Ramos (cell line): ENCODE measurements around the gene HEBP1.

Experiments
- in situ Hi-C: fragments of 300-500 bp; cut with MboI; formaldehyde crosslinking; loops from one replicate; pipeline ENCODE4 v1.14.3; 2022; ENCODE audit warnings: low sequenced_read_pairs; ENCODE audit not compliant: unreplicated experiment

The HEBP1 gene

GRCh38 chr12:13024531-13024916, 24.5 kb upstream of the HEBP1 start:
- in situ Hi-C loops: no loop called here

DNA sequence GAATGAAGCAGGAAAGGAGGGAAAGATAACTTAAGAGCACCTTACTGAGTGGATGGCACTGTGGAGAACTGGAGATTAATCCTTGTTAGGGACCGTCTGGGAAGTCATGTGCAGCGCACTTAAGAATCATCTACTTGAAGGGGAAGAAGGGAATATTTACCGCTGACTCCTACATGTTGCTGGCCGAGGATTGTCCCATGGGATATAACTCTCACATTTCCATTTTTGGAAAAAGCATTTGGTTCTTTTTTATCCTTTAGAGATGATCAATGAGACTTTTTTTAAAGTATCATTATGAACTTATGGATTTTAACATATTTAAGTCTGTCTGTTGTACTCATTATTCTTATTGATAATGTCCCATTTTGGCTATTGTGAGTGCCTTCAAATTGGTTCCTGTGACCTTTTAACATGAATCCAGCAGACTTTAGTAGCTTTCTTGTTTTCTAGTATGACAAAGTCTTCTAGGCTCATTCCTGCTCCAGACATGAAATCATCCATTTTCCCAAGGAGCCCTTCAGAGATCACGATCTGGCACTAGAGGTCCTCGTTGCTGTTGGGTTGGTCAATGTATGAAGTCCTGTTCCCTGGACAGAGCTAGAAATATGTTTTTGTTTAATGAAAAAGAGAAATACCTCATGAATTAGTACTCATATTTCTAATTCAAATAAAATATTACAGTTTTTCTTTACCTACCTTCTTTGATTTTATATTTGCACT, 23.9 kb upstream of the HEBP1 start:
- in situ Hi-C loops: no loop called here

- in situ Hi-C loops: no loop called here
These were observed 22.8 kb upstream of the HEBP1 start for GRCh38 chr12:13022851-13023271.

DNA sequence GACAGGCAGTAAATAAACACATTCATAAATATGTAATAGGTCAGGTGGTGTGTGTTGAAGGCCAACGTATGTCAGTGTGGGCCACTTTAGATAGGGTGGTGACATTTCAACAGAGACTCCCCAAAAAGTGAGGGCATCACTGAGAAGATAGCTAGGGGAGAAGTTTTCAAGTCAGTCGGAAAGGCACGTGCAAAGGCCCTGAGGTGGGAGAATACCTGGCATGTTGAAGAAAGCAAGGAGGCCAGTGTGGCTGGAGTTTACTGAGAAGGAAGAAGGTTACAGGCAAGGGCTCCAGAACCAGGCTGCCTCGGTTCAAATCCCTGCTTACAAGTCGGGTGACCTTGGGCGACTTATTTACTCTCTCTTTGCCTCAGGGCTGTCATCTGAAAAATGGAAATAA, 11.0 kb upstream of the HEBP1 start:
- in situ Hi-C loops: no loop called here

GRCh38 chr12:13008741-13009380, 8.8 kb upstream of the HEBP1 start:
- in situ Hi-C loops: no loop called here

DNA sequence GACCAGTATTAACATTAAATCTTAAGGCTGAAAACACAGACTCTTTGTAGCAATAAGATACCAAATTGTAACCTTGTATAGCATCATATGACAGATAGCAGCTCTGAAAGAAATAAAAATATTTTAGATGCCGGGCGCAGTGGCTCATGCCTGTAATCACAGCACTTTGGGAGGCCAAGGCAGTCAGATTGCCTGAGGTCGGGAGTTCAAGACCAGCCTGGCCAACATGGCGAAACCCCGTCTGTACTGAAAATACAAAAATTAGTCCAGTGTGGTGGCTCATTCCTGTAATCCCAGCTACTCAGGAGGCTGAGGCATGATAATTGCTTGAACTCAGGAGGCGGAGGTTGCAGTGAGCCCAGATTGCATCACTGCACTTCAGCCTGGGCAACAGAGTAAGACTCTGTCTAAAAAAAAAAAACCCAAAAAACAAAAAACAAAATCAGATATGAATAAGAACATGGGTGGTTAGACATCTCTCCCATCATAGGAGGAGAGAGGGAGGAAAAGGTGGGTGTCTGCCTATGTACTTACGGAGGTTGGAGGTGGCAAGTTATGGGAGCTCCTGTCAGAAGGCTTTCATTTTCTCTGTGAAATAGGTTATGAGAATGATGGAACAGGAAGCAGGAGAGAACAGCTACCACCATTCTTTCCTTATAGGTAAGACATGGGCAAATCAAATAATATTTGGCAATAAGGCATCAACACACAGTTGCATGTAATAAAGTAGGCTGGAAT, 7.6 kb upstream of the HEBP1 start:
- in situ Hi-C loops: no loop called here

DNA sequence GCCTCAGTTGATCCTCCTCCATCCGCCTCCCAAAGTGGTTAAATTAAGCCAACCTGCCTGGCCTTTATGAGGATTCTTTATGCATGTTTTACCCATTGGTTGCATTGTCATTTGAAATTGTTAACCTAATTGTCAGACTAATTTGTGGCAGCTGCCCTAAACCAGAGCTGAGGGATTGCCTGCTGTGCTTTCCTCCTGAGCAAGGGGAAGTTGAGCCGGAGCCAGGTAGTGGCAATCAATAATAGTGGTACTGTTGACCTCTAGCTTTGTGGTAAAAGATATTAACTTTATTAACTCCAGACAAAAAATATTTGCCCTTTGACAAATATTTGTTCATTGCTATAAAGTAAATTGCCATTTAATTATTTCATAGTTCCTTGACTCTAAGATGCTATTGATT, 5.6 kb upstream of the HEBP1 start:
- in situ Hi-C loops: no loop called here

GRCh38 chr12:13004986-13005385, 4.9 kb upstream of the HEBP1 start:
- in situ Hi-C loops: no loop called here

GRCh38 chr12:13004361-13004760, 4.3 kb upstream of the HEBP1 start:
- in situ Hi-C loops: no loop called here

- in situ Hi-C loops: no loop called here
These were observed 2.4 kb upstream of the HEBP1 start for GRCh38 chr12:13002301-13003097.

GRCh38 chr12:13001775-13002040, 1.6 kb upstream of the HEBP1 start:
- in situ Hi-C loops: no loop called here

DNA sequence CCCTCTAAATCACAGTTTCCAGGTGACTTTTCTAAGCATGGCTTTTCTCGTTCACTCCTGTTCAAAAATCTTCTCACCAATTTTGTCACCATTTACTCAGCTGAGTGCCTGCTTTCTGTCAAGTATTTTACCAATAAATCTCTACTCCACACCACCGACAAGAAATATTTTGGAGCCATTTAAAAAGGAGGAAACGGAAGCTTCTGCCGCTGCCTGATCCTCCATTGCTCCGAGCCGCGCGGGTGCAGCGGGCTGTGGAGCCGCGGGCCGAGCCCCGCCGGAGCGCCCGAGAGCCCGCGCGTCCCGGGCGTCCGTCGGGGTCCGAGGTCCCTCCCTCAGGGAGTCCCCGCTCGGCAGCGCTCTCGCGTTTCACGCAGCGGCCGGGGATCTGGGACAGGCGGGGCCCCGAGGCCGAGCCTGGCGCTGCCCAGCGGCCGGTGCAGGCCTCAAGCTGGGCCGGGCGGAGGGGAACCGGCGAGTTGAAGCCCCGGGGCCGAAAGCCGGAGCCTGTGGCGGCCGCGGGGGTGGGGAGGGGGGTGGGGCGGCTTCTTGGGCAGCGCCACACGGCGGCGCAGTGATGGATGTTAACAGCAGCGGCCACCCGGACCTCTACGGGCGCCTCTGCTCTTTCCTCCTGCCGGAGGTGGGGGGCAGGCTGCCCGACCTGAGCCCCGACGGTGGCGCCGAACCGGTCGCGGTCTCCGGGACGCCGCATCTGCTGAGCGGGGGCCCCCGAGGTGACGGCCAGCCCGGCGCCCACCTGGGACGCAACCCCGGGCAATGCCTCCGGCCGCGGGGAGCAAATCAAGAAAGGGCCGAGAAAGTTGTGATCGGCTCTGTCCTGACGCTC, 1.1 kb upstream of the HEBP1 start:
- in situ Hi-C loops: no loop called here

GRCh38 chr12:13000616-13000924, 505 bp upstream of the HEBP1 start:
- in situ Hi-C loops: no loop called here

- in situ Hi-C loops: no loop called here
These were observed 650 bp downstream of the HEBP1 start for GRCh38 chr12:12999271-12999958.

DNA sequence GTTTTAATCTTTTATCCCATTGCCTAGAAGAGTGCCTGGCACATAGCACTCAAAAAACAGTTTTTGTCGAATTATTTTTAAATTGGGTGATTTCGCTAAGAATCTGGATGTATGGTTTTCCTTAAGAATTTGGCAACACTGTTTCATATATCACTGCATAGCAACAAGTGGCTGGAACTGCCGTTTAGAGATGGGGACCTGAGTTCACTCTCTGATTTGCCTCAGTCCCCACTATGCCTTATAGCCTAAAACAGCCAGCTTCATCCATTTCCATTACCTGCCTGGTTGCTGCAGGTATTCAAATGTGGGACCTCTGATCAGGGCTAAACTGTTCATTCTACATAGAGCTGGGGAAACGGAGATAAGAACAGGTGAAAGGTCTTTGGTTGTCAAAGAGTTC, 1.8 kb downstream of the HEBP1 start:
- in situ Hi-C loops: no loop called here

GRCh38 chr12:12997734-12998133, 2.3 kb downstream of the HEBP1 start:
- in situ Hi-C loops: no loop called here

DNA sequence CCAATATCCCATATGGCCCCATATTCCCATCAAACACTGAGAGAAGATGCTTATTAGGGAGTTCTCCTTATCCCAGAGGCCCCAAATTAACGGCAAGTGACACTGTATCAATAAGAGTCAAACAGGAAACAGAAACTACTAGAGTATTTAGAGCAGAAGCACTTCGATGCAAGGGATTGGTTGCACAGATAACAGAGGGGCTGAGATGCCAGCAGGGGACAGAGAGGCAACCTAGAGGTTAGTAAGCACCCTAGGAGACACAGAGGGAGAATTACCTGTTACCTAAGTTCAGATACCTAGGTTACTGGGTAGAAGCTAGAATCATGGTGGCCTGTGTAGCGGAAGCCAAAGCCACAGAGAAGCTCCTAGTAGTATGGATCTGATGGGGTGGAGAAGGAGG, 2.9 kb downstream of the HEBP1 start:
- in situ Hi-C loops: no loop called here

DNA sequence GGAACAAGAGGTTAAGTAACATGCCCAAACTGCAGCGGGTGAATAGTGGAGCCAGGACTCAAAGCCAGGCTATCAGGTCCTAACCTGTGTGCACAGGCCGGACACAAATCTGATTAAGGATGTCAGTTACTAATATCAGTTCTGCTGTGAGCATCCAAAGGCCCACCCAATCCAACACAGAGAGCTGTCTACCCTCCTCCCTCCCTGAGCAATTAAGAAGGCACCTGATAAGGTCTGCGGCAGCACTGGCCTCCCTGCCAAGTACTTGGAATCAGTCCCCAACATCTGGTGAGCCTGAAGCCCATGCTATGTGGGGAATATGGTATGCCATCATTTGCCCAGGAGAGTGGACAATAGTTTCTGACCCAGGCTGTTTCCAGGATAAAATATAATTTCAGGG, 3.9 kb downstream of the HEBP1 start:
- in situ Hi-C loops: no loop called here

DNA sequence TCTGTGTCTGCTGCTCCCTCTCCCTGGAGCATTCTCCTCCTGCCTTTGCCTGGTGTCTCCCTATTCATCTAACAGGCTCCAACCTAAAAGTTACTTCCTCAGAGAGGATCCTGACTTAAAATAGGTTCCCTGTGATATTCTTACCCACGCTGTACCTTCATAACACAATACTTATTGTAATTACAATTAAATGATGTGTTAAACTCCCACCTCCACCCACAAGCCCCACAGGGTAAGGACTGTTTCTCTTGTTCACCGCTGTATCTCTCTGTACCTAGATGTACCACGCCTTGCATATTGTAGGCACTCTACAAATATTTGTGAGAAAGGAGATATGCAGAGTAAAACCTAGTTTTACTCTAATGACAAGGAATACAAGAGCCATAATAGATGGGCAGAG, 5.0 kb downstream of the HEBP1 start:
- in situ Hi-C loops: no loop called here

DNA sequence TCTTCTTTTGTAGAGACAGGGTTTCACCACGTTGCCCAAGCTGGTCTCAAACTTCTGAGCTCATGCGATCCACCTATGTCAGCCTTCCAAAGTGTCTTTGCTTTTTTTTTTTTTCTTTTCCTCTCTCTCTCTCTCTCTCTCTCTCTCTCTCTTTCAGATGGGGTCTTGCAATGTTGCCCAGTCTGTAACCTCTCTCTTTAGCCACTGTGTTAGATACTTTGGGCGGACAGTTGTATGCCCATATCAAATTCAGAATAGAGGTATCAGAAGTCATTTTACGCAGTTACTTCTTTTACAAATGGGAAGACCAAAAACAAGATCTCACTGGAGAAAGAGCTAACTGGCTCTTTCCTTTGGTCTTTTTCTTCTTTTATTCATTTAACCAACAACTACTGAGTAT, 6.7 kb downstream of the HEBP1 start:
- in situ Hi-C loops: no loop called here
